Endodermal cell (in vitro differentiated cells): ENCODE results near the gene VWA1. TPM values are rescaled to one million over a fixed set of nuclear protein-coding genes. Genes with fewer than 3 reads are reported as not detected.

Source experiments
- DNase-seq: peaks from one replicate; pipeline ENCODE4 v3.0.0-alpha.2; 2017
- H3K27ac ChIP-seq: 2 replicates; pipeline ENCODE4 v1.5.1; 2013; ENCODE audit warnings: mild to moderate bottlenecking, low read depth, low read length, moderate library complexity
- H3K27me3 ChIP-seq: 2 replicates; pipeline ENCODE4 v1.6.1; 2013; ENCODE audit warnings: mild to moderate bottlenecking, low read length, moderate library complexity; ENCODE audit not compliant: insufficient read depth, control insufficient read depth, poor library complexity, severe bottlenecking
- H3K36me3 ChIP-seq: 2 replicates; pipeline ENCODE4 v1.7.0; 2013; ENCODE audit warnings: mild to moderate bottlenecking, low read length, moderate library complexity; ENCODE audit not compliant: control insufficient read depth, insufficient read depth
- H3K4me1 ChIP-seq: one replicate; pipeline ENCODE4 v1.7.0; 2013; ENCODE audit warnings: low read length; ENCODE audit not compliant: control insufficient read depth, insufficient read depth
- H3K4me3 ChIP-seq: 2 replicates; pipeline ENCODE4 v1.5.1; 2013; ENCODE audit warnings: mild to moderate bottlenecking, low read length, moderate library complexity
- H3K9ac ChIP-seq: 2 replicates; pipeline ENCODE4 v1.6.1; 2013; ENCODE audit warnings: mild to moderate bottlenecking, low read length, moderate library complexity; ENCODE audit not compliant: poor library complexity, severe bottlenecking; ENCODE audit errors: extremely low read depth
- H3K9me3 ChIP-seq: 2 replicates; pipeline ENCODE4 v1.6.1; 2013; ENCODE audit warnings: mild to moderate bottlenecking, low read length, moderate library complexity; ENCODE audit not compliant: control insufficient read depth
- H3K27ac Mint-ChIP-seq: 2 replicates; pipeline ENCODE4 v1.8.0; 2020; ENCODE audit warnings: mixed read lengths
- H3K27me3 Mint-ChIP-seq: 2 replicates; pipeline ENCODE4 v1.8.0; 2021; ENCODE audit warnings: mild to moderate bottlenecking, mixed read lengths; ENCODE audit not compliant: insufficient read depth
- H3K36me3 Mint-ChIP-seq: 2 replicates; pipeline ENCODE4 v1.8.0; 2020; ENCODE audit warnings: low read depth, mixed read lengths
- H3K4me1 Mint-ChIP-seq: 2 replicates; pipeline ENCODE4 v1.8.0; 2020; ENCODE audit warnings: mixed read lengths
- H3K4me3 Mint-ChIP-seq: 2 replicates; pipeline ENCODE4 v1.8.0; 2020; ENCODE audit warnings: mild to moderate bottlenecking, moderate library complexity, mixed read lengths
- H3K9me3 Mint-ChIP-seq: 2 replicates; pipeline ENCODE4 v1.8.0; 2020; ENCODE audit warnings: mild to moderate bottlenecking, mixed read lengths
- CTCF ChIP-seq: fragments of 200-600 bp; sonication (generic); conservative IDR thresholded peaks from 2 replicates; pipeline ENCODE4 v1.5.0; 2021; ENCODE audit warnings: antibody characterized with exemption, mild to moderate bottlenecking
- WGBS, 2 experiments: methylation state at CpG; one replicate each; pipeline versions ENCODE4 v1.1.5 to v1.1.7; 2013; ENCODE audit warnings: missing lambda C conversion rate in 2 of 2, mixed read lengths in 1 of 2; ENCODE audit not compliant: insufficient coverage in 1 of 2, insufficient read length in 1 of 2; 5-methylcytosine and 5-hydroxymethylcytosine counted together
- long read RNA-seq, 4 experiments: library from polyadenylated mRNA in 2 of 4; library from RNA in 1 of 4; library from capped mRNA in 1 of 4; stranded (forward) in 3 of 4; unstranded in 1 of 4; transcript quantifications; one replicate each; pipeline ENCODE4 v2.0.0, GENCODE V29; 2020 to 2021; ENCODE audit warnings: inconsistent platforms in 1 of 4
- polyA plus RNA-seq, 2 experiments: library from polyadenylated mRNA; stranded (reverse); fragments of 50-300 nt; gene quantifications; one replicate each; pipeline ENCODE4 v1.2.3, GENCODE V29; 2013
- total RNA-seq, 2 donors: library from RNA; stranded (reverse); fragmentation: NEBNext Ultra II Directional in 1 of 2; extraction: Animal tissue kit (Norgen Biotek cat#: 25700) in 1 of 2; gene quantifications; 2 replicates in 1 of 2; 3 replicates in 1 of 2; pipeline ENCODE4 v1.2.1, GENCODE V29; 2021

VWA1 gene
- 10 to 100 TPM; 12.7 to 17.4 TPM for total RNA-seq
- polyA plus RNA-seq (2013, experiment 1 of 2), result 10.3 TPM
- 5.6 TPM for polyA plus RNA-seq (2013, experiment 2 of 2)
- long read RNA-seq, experiment 1, full-length matches to known transcripts, result 2 of 2 reads
- long read RNA-seq, experiment 1, partial matches to known transcripts, result 0 of 2 reads
- long read RNA-seq, experiment 1, other reads (novel, unspliced or antisense), result 0 of 2 reads
- long read RNA-seq, experiment 2, full-length matches to known transcripts, result 30 of 34 reads
- long read RNA-seq, experiment 2, partial matches to known transcripts, result 4 of 34 reads
- long read RNA-seq, experiment 2, other reads (novel, unspliced or antisense), result 0 of 34 reads
- long read RNA-seq, experiment 3, result 0 reads
- long read RNA-seq, experiment 4, result 0 reads

- no peaks in the 10 kb centered on the region for H3K36me3 ChIP-seq
- 12 to 18% methylated on average over 24 to 89 of the region's 89 CpGs for WGBS, 2 experiments
- H3K4me3 ChIP-seq, result peak within 1 kb of the TSS; percentile 69
- H3K36me3 Mint-ChIP-seq, result no peaks in the 10 kb centered on the region
- H3K4me1 Mint-ChIP-seq, result peaks cover 5% of the 10 kb centered on the region
- DNase-seq, result peak; percentile 87
- peaks cover 4% of the 10 kb centered on the region for H3K27me3 Mint-ChIP-seq
- peaks cover 16% of the 10 kb centered on the region for H3K27me3 ChIP-seq
- peaks cover 14% of the 10 kb centered on the region for H3K4me1 ChIP-seq
- H3K9ac ChIP-seq, result no peak within 1 kb of the TSS
- no peak within 1 kb of the TSS for H3K27ac ChIP-seq
- no peaks in the 10 kb centered on the region for H3K9me3 Mint-ChIP-seq
- no peaks in the 10 kb centered on the region for H3K9me3 ChIP-seq
- TF ChIP-seq CTCF, result peak; percentile 11
- H3K27ac Mint-ChIP-seq, result no peak within 1 kb of the TSS
- peak within 1 kb of the TSS; percentile 56 for H3K4me3 Mint-ChIP-seq
Observed at GRCh38 chr1:1435106-1435903, at the start of gene VWA1. VWA1 (plus strand) TSS chr1:1435690; CDS start chr1:1435749, 59 bp downstream.

GRCh38 chr1:1385931-1386330 lies 49.6 kb upstream of the VWA1 start:
- peaks cover 58% of the 10 kb centered on the region for H3K36me3 ChIP-seq
- no peak overlapping the region for H3K9ac ChIP-seq
- H3K9me3 ChIP-seq, result no peaks in the 10 kb centered on the region
- Mint-ChIP-seq H3K4me3 (no peak overlapping the region), H3K9me3 (no peaks in the 10 kb centered on the region), H3K27me3 (no peaks in the 10 kb centered on the region), H3K36me3 (peaks cover 71% of the 10 kb centered on the region), H3K27ac (no peak overlapping the region), H3K4me1 (no peaks in the 10 kb centered on the region)
- H3K4me3 ChIP-seq, result no peak overlapping the region
- H3K27me3 ChIP-seq, result no peaks in the 10 kb centered on the region
- no peak for DNase-seq
- H3K4me1 ChIP-seq, result no peaks in the 10 kb centered on the region
- TF ChIP-seq CTCF, result no peak
- no peak overlapping the region for H3K27ac ChIP-seq
- WGBS, 2 experiments, result 96% methylated on average over 8 of the region's 8 CpGs

DNA sequence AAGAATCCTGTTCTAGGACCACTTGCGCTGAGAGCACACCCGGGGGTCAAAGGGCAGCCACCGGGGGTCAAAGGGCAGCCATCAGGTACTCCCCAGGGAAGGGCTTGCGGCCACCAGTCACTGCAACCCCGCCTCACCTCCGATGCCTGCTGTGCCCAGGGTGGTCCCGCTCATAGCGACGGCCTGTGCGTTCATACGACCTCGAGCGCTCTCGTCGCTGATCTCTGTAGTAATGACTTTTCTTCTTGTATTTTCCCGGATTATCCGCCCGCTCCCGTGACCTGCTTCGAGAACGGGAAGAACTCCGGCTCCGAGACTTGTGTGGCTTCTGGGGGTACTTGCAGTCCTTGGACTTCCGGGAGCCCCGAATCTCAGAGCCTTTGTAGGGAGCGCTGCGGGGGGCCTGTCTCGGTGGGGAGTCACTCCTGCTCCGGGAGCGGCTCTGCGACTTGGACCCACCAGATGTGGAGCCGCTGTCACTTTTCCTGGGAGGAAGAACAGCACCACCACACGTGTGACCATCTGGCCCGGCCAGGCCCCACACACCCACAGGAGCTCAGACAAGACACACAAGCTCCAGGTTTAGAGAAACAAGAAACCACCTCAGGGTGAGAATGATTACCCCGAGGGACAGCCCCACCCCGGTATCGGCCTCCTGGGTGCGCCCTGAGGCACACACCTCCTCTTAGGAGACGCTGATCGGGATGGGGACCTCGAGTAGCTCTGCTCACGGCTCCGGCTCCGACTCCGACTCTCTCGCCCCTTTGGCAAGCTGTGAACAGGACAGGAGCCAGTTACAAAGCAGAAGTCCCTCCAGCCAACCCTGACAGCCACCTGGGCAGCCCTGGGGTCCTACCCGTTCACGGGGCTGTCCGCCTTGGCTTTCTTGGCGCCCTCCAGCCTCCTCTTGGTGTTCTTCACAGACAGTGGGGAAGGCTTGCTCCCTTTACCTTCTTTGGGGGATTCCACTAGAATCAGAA lies 48.1 kb upstream of the VWA1 start:
- Mint-ChIP-seq H3K4me3 (no peak overlapping the region), H3K27me3 (no peaks in the 10 kb centered on the region), H3K36me3 (peaks cover 83% of the 10 kb centered on the region), H3K9me3 (no peaks in the 10 kb centered on the region), H3K4me1 (no peaks in the 10 kb centered on the region), H3K27ac (no peak overlapping the region)
- Histone ChIP-seq H3K9me3 (no peaks in the 10 kb centered on the region), H3K36me3 (peaks cover 73% of the 10 kb centered on the region), H3K27ac (no peak overlapping the region), H3K4me1 (no peaks in the 10 kb centered on the region), H3K9ac (no peak overlapping the region), H3K27me3 (no peaks in the 10 kb centered on the region), H3K4me3 (no peak overlapping the region)
- no peak for DNase-seq
- no peak for TF ChIP-seq CTCF
- 96 to 98% methylated on average over 29 to 50 of the region's 50 CpGs for WGBS, 2 experiments
